CD14-positive monocyte (primary cell): ENCODE measurements around the gene SNAP25. TPM values are rescaled to one million over a fixed set of nuclear protein-coding genes. Genes with fewer than 3 reads are reported as not detected.

ENCODE experiments used
- DNase-seq, 3 donors: peaks; one replicate each; pipeline ENCODE4 v3.0.0-alpha.2; 2011 to 2022
- H2AFZ ChIP-seq: 2 replicates; pipeline ENCODE4 v1.6.0; 2012; ENCODE audit warnings: mild to moderate bottlenecking, low read depth, low read length, inconsistent platforms; ENCODE audit not compliant: insufficient read depth, poor library complexity, severe bottlenecking
- H3K27ac ChIP-seq, 2 donors: 1 replicate in 1 of 2; 2 replicates in 1 of 2; pipeline ENCODE4 v1.5.1; 2012 to 2013; ENCODE audit warnings: low read length in 2 of 2, control low read depth in 1 of 2, inconsistent platforms in 1 of 2, low read depth in 1 of 2, mild to moderate bottlenecking in 1 of 2
- H3K27me3 ChIP-seq, 2 donors: one replicate each; pipeline versions ENCODE4 v1.6.0 to v1.6.1; 2011 to 2013; ENCODE audit warnings: low read length in 2 of 2; ENCODE audit not compliant: control insufficient read depth in 2 of 2, insufficient read depth in 2 of 2
- H3K36me3 ChIP-seq, 2 donors: replicated peaks in 1 of 2; 1 replicate in 1 of 2; 2 replicates in 1 of 2; pipeline versions ENCODE4 v1.5.1 to v1.6.1; 2012 to 2013; ENCODE audit warnings: low read length in 2 of 2, control low read depth in 1 of 2, inconsistent platforms in 1 of 2, mild to moderate bottlenecking in 1 of 2; ENCODE audit not compliant: insufficient read depth in 2 of 2, control insufficient read depth in 1 of 2
- H3K4me1 ChIP-seq, 2 donors: 1 replicate in 1 of 2; 2 replicates in 1 of 2; pipeline versions ENCODE4 v1.5.1 to v1.6.1; 2012 to 2013; ENCODE audit warnings: low read length in 2 of 2, control low read depth in 1 of 2, inconsistent platforms in 1 of 2, mild to moderate bottlenecking in 1 of 2, moderate library complexity in 1 of 2; ENCODE audit not compliant: insufficient read depth in 2 of 2, control insufficient read depth in 1 of 2
- H3K4me2 ChIP-seq: replicated peaks from 2 replicates; pipeline ENCODE3; 2012; ENCODE audit warnings: low read length, moderate library complexity, mild to moderate bottlenecking; ENCODE audit not compliant: poor library complexity, severe bottlenecking; ENCODE audit errors: extremely low read depth
- H3K4me3 ChIP-seq, 3 experiments: fragments of 200-600 bp in 1 of 3; sonication (generic) in 1 of 3; replicated peaks in 1 of 3; 1 replicate in 2 of 3; 2 replicates in 1 of 3; pipeline ENCODE4 v1.5.1; 2011 to 2013; ENCODE audit warnings: low read length in 3 of 3, mild to moderate bottlenecking in 3 of 3, control low read depth in 2 of 3, low read depth in 2 of 3, inconsistent platforms in 1 of 3, moderate library complexity in 1 of 3
- H3K79me2 ChIP-seq: 2 replicates; pipeline ENCODE4 v1.6.0; 2012; ENCODE audit warnings: mild to moderate bottlenecking, control low read depth, inconsistent platforms, low read length, moderate library complexity; ENCODE audit not compliant: insufficient read depth
- H3K9ac ChIP-seq: 2 replicates; pipeline ENCODE4 v1.6.0; 2017; ENCODE audit warnings: low read length, mild to moderate bottlenecking; ENCODE audit not compliant: insufficient read depth, poor library complexity, severe bottlenecking
- H3K9me3 ChIP-seq, 2 donors: replicated peaks in 1 of 2; 1 replicate in 1 of 2; 2 replicates in 1 of 2; pipeline versions ENCODE4 v1.5.1 to v1.6.1; 2012 to 2013; ENCODE audit warnings: low read length in 2 of 2, control low read depth in 1 of 2; ENCODE audit not compliant: control insufficient read depth in 1 of 2, insufficient read depth in 1 of 2
- H4K20me1 ChIP-seq: 2 replicates; pipeline ENCODE4 v1.6.0; 2012; ENCODE audit warnings: mild to moderate bottlenecking, low read length, control low read depth, moderate library complexity; ENCODE audit not compliant: insufficient read depth
- H3K27ac Mint-ChIP-seq, 7 donors: one replicate each; pipeline ENCODE4 v1.8.0; 2020; ENCODE audit warnings: mild to moderate bottlenecking in 7 of 7, mixed read lengths in 7 of 7, moderate library complexity in 6 of 7, inconsistent platforms in 2 of 7
- H3K27me3 Mint-ChIP-seq, 3 donors: one replicate each; pipeline ENCODE4 v1.8.0; 2021 to 2022; ENCODE audit warnings: low read depth in 3 of 3, mild to moderate bottlenecking in 3 of 3, mixed read lengths in 3 of 3, moderate library complexity in 3 of 3, inconsistent platforms in 1 of 3
- H3K36me3 Mint-ChIP-seq, 2 donors: one replicate each; pipeline ENCODE4 v1.8.0; 2020; ENCODE audit warnings: mixed read lengths in 2 of 2, inconsistent platforms in 1 of 2, mild to moderate bottlenecking in 1 of 2
- H3K4me1 Mint-ChIP-seq: one replicate; pipeline ENCODE4 v1.8.0; 2020; ENCODE audit warnings: mild to moderate bottlenecking, mixed read lengths
- H3K4me3 Mint-ChIP-seq, 2 donors: one replicate each; pipeline ENCODE4 v1.8.0; 2020; ENCODE audit warnings: mild to moderate bottlenecking in 2 of 2, mixed read lengths in 2 of 2, moderate library complexity in 1 of 2
- H3K9me3 Mint-ChIP-seq, 7 donors: one replicate each; pipeline ENCODE4 v1.8.0; 2020 to 2022; ENCODE audit warnings: mixed read lengths in 7 of 7, mild to moderate bottlenecking in 6 of 7, moderate library complexity in 6 of 7, inconsistent platforms in 2 of 7
- WGBS: methylation state at CpG from one replicate; pipeline ENCODE4 v1.1.5; 2013; ENCODE audit warnings: missing lambda C conversion rate; ENCODE audit not compliant: insufficient coverage; 5-methylcytosine and 5-hydroxymethylcytosine counted together
- intact Hi-C, 2 donors: fragments of 100-400 bp; cut with micrococcal nuclease; formaldehyde crosslinking; loops; one replicate each; pipeline versions ENCODE4 v1.15.0 to v1.15.1; 2023
- polyA plus RNA-seq, 3 donors: library from polyadenylated mRNA; depleted of rRNA in 1 of 3; unstranded in 2 of 3; stranded (reverse) in 1 of 3; fragments of 300-500 nt in 2 of 3; fragments of >200 nt in 1 of 3; fragmentation: Illumina TruSeq in 2 of 3; gene quantifications; 1 replicate in 2 of 3; 2 replicates in 1 of 3; pipeline ENCODE4 v1.2.3, GENCODE V29; 2012 to 2021
- TF ChIP-seq, protein P1 (sequence below): fragments of 200-600 bp; IDR thresholded peaks from one replicate; pipeline ENCODE4 v1.8.0; 2022; ENCODE audit warnings: antibody characterized with exemption, mild to moderate bottlenecking

The SNAP25 gene
- polyA plus RNA-seq, 3 donors: not detected

- Mint-ChIP-seq H3K9me3 (peaks cover 0 to 2% (median 0%) of the 10 kb centered on the region in 7 donors), H3K4me3 (no peak overlapping the region), H3K4me1 (peaks cover 3% of the 10 kb centered on the region), H3K36me3 (no peaks in the 10 kb centered on the region), H3K27ac (no peak overlapping the region), H3K27me3 (peaks cover 2 to 4% (median 3%) of the 10 kb centered on the region in 3 donors)
- DNase-seq: no peak
- WGBS: 87% methylated on average over 3 of the region's 5 CpGs
- intact Hi-C loops: no loop called here
- Histone ChIP-seq H3K27ac (no peak overlapping the region), H3K4me1 (peaks cover 0 to 2% of the 10 kb centered on the region in 2 donors), H3K4me2 (no peak overlapping the region), H3K9me3 (no peaks in the 10 kb centered on the region), H2AFZ (no peak overlapping the region), H3K79me2 (no peaks in the 10 kb centered on the region), H3K36me3 (no peaks in the 10 kb centered on the region), H3K9ac (no peak overlapping the region), H3K4me3 (no peak overlapping the region), H4K20me1 (no peaks in the 10 kb centered on the region), H3K27me3 (no peaks in the 10 kb centered on the region)
- TF ChIP-seq, protein P1, sequence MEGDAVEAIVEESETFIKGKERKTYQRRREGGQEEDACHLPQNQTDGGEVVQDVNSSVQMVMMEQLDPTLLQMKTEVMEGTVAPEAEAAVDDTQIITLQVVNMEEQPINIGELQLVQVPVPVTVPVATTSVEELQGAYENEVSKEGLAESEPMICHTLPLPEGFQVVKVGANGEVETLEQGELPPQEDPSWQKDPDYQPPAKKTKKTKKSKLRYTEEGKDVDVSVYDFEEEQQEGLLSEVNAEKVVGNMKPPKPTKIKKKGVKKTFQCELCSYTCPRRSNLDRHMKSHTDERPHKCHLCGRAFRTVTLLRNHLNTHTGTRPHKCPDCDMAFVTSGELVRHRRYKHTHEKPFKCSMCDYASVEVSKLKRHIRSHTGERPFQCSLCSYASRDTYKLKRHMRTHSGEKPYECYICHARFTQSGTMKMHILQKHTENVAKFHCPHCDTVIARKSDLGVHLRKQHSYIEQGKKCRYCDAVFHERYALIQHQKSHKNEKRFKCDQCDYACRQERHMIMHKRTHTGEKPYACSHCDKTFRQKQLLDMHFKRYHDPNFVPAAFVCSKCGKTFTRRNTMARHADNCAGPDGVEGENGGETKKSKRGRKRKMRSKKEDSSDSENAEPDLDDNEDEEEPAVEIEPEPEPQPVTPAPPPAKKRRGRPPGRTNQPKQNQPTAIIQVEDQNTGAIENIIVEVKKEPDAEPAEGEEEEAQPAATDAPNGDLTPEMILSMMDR: no peak
These were observed 70.5 kb downstream of the SNAP25 start for GRCh38 chr20:10288954-10289646.

- Histone ChIP-seq H3K9ac (no peak overlapping the region), H3K9me3 (no peaks in the 10 kb centered on the region), H4K20me1 (no peaks in the 10 kb centered on the region), H3K4me2 (no peak overlapping the region), H3K27ac (no peak overlapping the region), H2AFZ (no peak overlapping the region), H3K27me3 (no peaks in the 10 kb centered on the region), H3K4me3 (no peak overlapping the region), H3K4me1 (peaks cover 0 to 4% of the 10 kb centered on the region in 2 donors), H3K36me3 (no peaks in the 10 kb centered on the region), H3K79me2 (no peaks in the 10 kb centered on the region)
- Mint-ChIP-seq H3K27me3 (peaks cover under 1 to 4% (median 3%) of the 10 kb centered on the region in 3 donors), H3K27ac (no peak overlapping the region), H3K36me3 (no peaks in the 10 kb centered on the region), H3K4me3 (no peak overlapping the region), H3K4me1 (peaks cover 3% of the 10 kb centered on the region), H3K9me3 (peaks cover 0 to 2% (median 0%) of the 10 kb centered on the region in 7 donors)
- intact Hi-C loops: no loop called here
- DNase-seq: no peak
- TF ChIP-seq, protein P1: no peak
- WGBS: no CpG with 5 or more reads among the region's 2 CpGs
These were observed 73.1 kb downstream of the SNAP25 start for GRCh38 chr20:10291568-10292248.
